Measurements from ENCODE around the gene NR2F1-AS1.

Gene NR2F1-AS1

GRCh38 chr5:93584596-93585040 is 3.6 kb upstream of the NR2F1-AS1 start:
- Histone ChIP-seq H3K27ac (no peak overlapping the region), H3K27me3 (ENCODE audit: insufficient read depth, low read depth, severe bottlenecking) (no peaks in the 10 kb centered on the region), H3K36me3 (no peaks in the 10 kb centered on the region; the same call in 1 of the 2 replicates), H3K4me3 (ENCODE audit: low read depth, low read length) (peak overlapping the region; percentile 71), H3K9me3 (ENCODE audit: severe bottlenecking) (no peaks in the 10 kb centered on the region)
- no peak for TF ChIP-seq CTCF (IDR thresholded peaks at IDR 0.05; ENCODE audit: low read depth, low read length)
- DNase-seq, result no peak

GRCh38 chr5:93583768-93584595 is 3.0 kb upstream of the NR2F1-AS1 start:
- DNase-seq, result peak; percentile 65
- peak overlapping the region; percentile 32; the same call in 1 of the 2 replicates for H3K27ac ChIP-seq
- no peaks in the 10 kb centered on the region; the same call in 1 of the 2 replicates for H3K36me3 ChIP-seq
- TF ChIP-seq CTCF (IDR thresholded peaks at IDR 0.05; ENCODE audit: low read depth, low read length), result no peak
- H3K9me3 ChIP-seq (ENCODE audit: severe bottlenecking), result no peaks in the 10 kb centered on the region
- peak overlapping the region; percentile 71 for H3K4me3 ChIP-seq (ENCODE audit: low read depth, low read length)
- peaks cover 3% of the 10 kb centered on the region for H3K27me3 ChIP-seq (ENCODE audit: insufficient read depth, low read depth, severe bottlenecking)

GRCh38 chr5:93583439-93583767 is 2.4 kb upstream of the NR2F1-AS1 start:
- no peak for TF ChIP-seq CTCF (IDR thresholded peaks at IDR 0.05; ENCODE audit: low read depth, low read length)
- no peak for DNase-seq
- peak overlapping the region; percentile 71 for H3K4me3 ChIP-seq (ENCODE audit: low read depth, low read length)
- H3K27me3 ChIP-seq (ENCODE audit: insufficient read depth, low read depth, severe bottlenecking), result peaks cover 9% of the 10 kb centered on the region
- no peaks in the 10 kb centered on the region for H3K9me3 ChIP-seq (ENCODE audit: severe bottlenecking)
- no peaks in the 10 kb centered on the region for H3K36me3 ChIP-seq
- peak overlapping the region; percentile 32; the same call in 1 of the 2 replicates for H3K27ac ChIP-seq

- H3K4me3 ChIP-seq (ENCODE audit: low read depth, low read length), result peak within 1 kb of the TSS; percentile 71
- no peaks in the 10 kb centered on the region for H3K36me3 ChIP-seq
- H3K27me3 ChIP-seq (ENCODE audit: insufficient read depth, low read depth, severe bottlenecking), result peaks cover 11% of the 10 kb centered on the region
- H3K9me3 ChIP-seq (ENCODE audit: severe bottlenecking), result no peaks in the 10 kb centered on the region
- TF ChIP-seq CTCF (IDR thresholded peaks at IDR 0.05; ENCODE audit: low read depth, low read length), result no peak
- H3K27ac ChIP-seq, result peak within 1 kb of the TSS; percentile 32; the same call in 1 of the 2 replicates
- DNase-seq, result peak; percentile 85
These were observed 1.8 kb upstream of the NR2F1-AS1 start, which contains the start of gene NR2F1 for GRCh38 chr5:93582677-93583438. Gene NR2F1 (plus strand): TSS chr5:93583222. CDS start chr5:93585024, 1,802 bp downstream.

GRCh38 chr5:93582167-93582462 is 1.1 kb upstream of the NR2F1-AS1 start:
- DNase-seq, result no peak
- Histone ChIP-seq H3K36me3 (no peaks in the 10 kb centered on the region), H3K27ac (no peak overlapping the region), H3K27me3 (ENCODE audit: insufficient read depth, low read depth, severe bottlenecking) (peaks cover 15% of the 10 kb centered on the region), H3K9me3 (ENCODE audit: severe bottlenecking) (no peaks in the 10 kb centered on the region), H3K4me3 (ENCODE audit: low read depth, low read length) (peak overlapping the region; percentile 71)
- no peak for TF ChIP-seq CTCF (IDR thresholded peaks at IDR 0.05; ENCODE audit: low read depth, low read length)
